Stimulated activated CD8-positive, alpha-beta memory T cell treated with anti-CD3 and anti-CD28 coated beads, Interleukin-4, amount 100 ng/mL, for 4 hours (primary cell): ENCODE measurements around the gene RTL1.

Source experiments
- DNase-seq, 2 donors: peaks; one replicate each; pipeline ENCODE4 v3.0.0-alpha.2; 2020; ENCODE audit warnings: low read depth in 2 of 2, low spot score in 1 of 2

The RTL1 gene

GRCh38 chr14:100835548-100836310, 67.8 kb downstream of the RTL1 start:
- no peak for DNase-seq

- no peak for DNase-seq
Observed at GRCh38 chr14:100834794-100835547, 68.6 kb downstream of the RTL1 start.

GRCh38 chr14:100834082-100834793, 69.3 kb downstream of the RTL1 start:
- DNase-seq, result no peak

- no peak for DNase-seq
Observed at GRCh38 chr14:100832311-100832960, 71.1 kb downstream of the RTL1 start.

- DNase-seq, result no peak
Observed at GRCh38 chr14:100830681-100831080, 72.8 kb downstream of the RTL1 start.
